ENCODE measurements around the gene CTAG1B.
"Not testable (repeated sequence)": the region's sequence is repeated elsewhere in the genome, so short reads cannot be mapped to it uniquely, and the experiment has no call there.

Gene CTAG1B

GRCh38 chrX:154582994-154583393 lies 36.1 kb downstream of the CTAG1B start:
- not testable (repeated sequence) for H2AFZ ChIP-seq (ENCODE audit: low read length); H3K14ac ChIP-seq (ENCODE audit: low read length); H4K8ac ChIP-seq (ENCODE audit: low read depth, low read length); H3K18ac ChIP-seq (ENCODE audit: low read length); DNase-seq (ENCODE audit: low spot score); H3K9ac ChIP-seq (ENCODE audit: low read depth, low read length, poor library complexity); H2BK12ac ChIP-seq (ENCODE audit: low read length); H3K27ac ChIP-seq (replicated peaks; ENCODE audit: low read length); H2AK5ac ChIP-seq (ENCODE audit: low read depth, low read length); H3K4me3 ChIP-seq (ENCODE audit: low read length in 2 of 2); H2BK120ac ChIP-seq (ENCODE audit: low read depth, low read length); H2BK15ac ChIP-seq (ENCODE audit: low read length); H3K23ac ChIP-seq (ENCODE audit: low read depth, low read length, poor library complexity); H3K27me3 ChIP-seq (ENCODE audit: control insufficient read depth in 3 of 3, insufficient read depth in 3 of 3, low read depth in 1 of 3, low read length in 3 of 3); H3K79me1 ChIP-seq (ENCODE audit: low read depth, low read length); H3K9me3 ChIP-seq (replicated peaks in 1 of 2; ENCODE audit: control insufficient read depth in 2 of 2, insufficient read depth in 1 of 2, low read depth in 1 of 2, low read length in 2 of 2); H3K4me2 ChIP-seq (ENCODE audit: insufficient read depth, low read length, poor library complexity, severe bottlenecking); H3K4ac ChIP-seq (ENCODE audit: low read length); H3K36me3 ChIP-seq (replicated peaks in 1 of 2; ENCODE audit: control insufficient read depth in 2 of 2, insufficient read depth in 2 of 2, low read length in 2 of 2); H4K91ac ChIP-seq (ENCODE audit: low read depth, low read length, poor library complexity); H3K4me1 ChIP-seq (ENCODE audit: control insufficient read depth in 2 of 2, insufficient read depth in 1 of 2, low read depth in 1 of 2, low read length in 2 of 2); H2BK5ac ChIP-seq (ENCODE audit: low read length)
- no CpG with 5 or more reads among the region's 8 CpGs for WGBS, 2 donors (ENCODE audit: extremely low coverage in 2 of 2, insufficient read length in 2 of 2, insufficient replicate concordance in 1 of 2)

GRCh38 chrX:154575076-154575475 lies 44.0 kb downstream of the CTAG1B start:
- not testable (repeated sequence) for H3K4ac ChIP-seq (ENCODE audit: low read length); H4K8ac ChIP-seq (ENCODE audit: low read depth, low read length); DNase-seq (ENCODE audit: low spot score); H2BK15ac ChIP-seq (ENCODE audit: low read length); H3K79me1 ChIP-seq (ENCODE audit: low read depth, low read length); H3K4me1 ChIP-seq (ENCODE audit: control insufficient read depth in 2 of 2, insufficient read depth in 1 of 2, low read depth in 1 of 2, low read length in 2 of 2); H3K18ac ChIP-seq (ENCODE audit: low read length); H3K36me3 ChIP-seq (replicated peaks in 1 of 2; ENCODE audit: control insufficient read depth in 2 of 2, insufficient read depth in 2 of 2, low read length in 2 of 2); H3K4me3 ChIP-seq (ENCODE audit: low read length in 2 of 2); H2BK12ac ChIP-seq (ENCODE audit: low read length); H3K9me3 ChIP-seq (replicated peaks in 1 of 2; ENCODE audit: control insufficient read depth in 2 of 2, insufficient read depth in 1 of 2, low read depth in 1 of 2, low read length in 2 of 2); H3K27ac ChIP-seq (replicated peaks; ENCODE audit: low read length); H3K27me3 ChIP-seq (ENCODE audit: control insufficient read depth in 3 of 3, insufficient read depth in 3 of 3, low read depth in 1 of 3, low read length in 3 of 3); H3K23ac ChIP-seq (ENCODE audit: low read depth, low read length, poor library complexity); H2AK5ac ChIP-seq (ENCODE audit: low read depth, low read length); H2BK5ac ChIP-seq (ENCODE audit: low read length); H2AFZ ChIP-seq (ENCODE audit: low read length); H3K14ac ChIP-seq (ENCODE audit: low read length); H4K91ac ChIP-seq (ENCODE audit: low read depth, low read length, poor library complexity); H2BK120ac ChIP-seq (ENCODE audit: low read depth, low read length); H3K4me2 ChIP-seq (ENCODE audit: insufficient read depth, low read length, poor library complexity, severe bottlenecking); H3K9ac ChIP-seq (ENCODE audit: low read depth, low read length, poor library complexity)
- no CpG with 5 or more reads among the region's 5 CpGs for WGBS, 2 donors (ENCODE audit: extremely low coverage in 2 of 2, insufficient read length in 2 of 2, insufficient replicate concordance in 1 of 2)

GRCh38 chrX:154573061-154573460 lies 46.0 kb downstream of the CTAG1B start:
- H3K9ac ChIP-seq (ENCODE audit: low read depth, low read length, poor library complexity); H3K4me2 ChIP-seq (ENCODE audit: insufficient read depth, low read length, poor library complexity, severe bottlenecking); H3K9me3 ChIP-seq (replicated peaks in 1 of 2; ENCODE audit: control insufficient read depth in 2 of 2, insufficient read depth in 1 of 2, low read depth in 1 of 2, low read length in 2 of 2); H3K18ac ChIP-seq (ENCODE audit: low read length); H3K4ac ChIP-seq (ENCODE audit: low read length); H2AFZ ChIP-seq (ENCODE audit: low read length); H3K23ac ChIP-seq (ENCODE audit: low read depth, low read length, poor library complexity); H4K91ac ChIP-seq (ENCODE audit: low read depth, low read length, poor library complexity); H2BK120ac ChIP-seq (ENCODE audit: low read depth, low read length); H3K27me3 ChIP-seq (ENCODE audit: control insufficient read depth in 3 of 3, insufficient read depth in 3 of 3, low read depth in 1 of 3, low read length in 3 of 3); H3K14ac ChIP-seq (ENCODE audit: low read length); DNase-seq (ENCODE audit: low spot score); H2AK5ac ChIP-seq (ENCODE audit: low read depth, low read length); H2BK12ac ChIP-seq (ENCODE audit: low read length); H2BK15ac ChIP-seq (ENCODE audit: low read length); H3K4me3 ChIP-seq (ENCODE audit: low read length in 2 of 2); H3K27ac ChIP-seq (replicated peaks; ENCODE audit: low read length); H4K8ac ChIP-seq (ENCODE audit: low read depth, low read length); H2BK5ac ChIP-seq (ENCODE audit: low read length); H3K4me1 ChIP-seq (ENCODE audit: control insufficient read depth in 2 of 2, insufficient read depth in 1 of 2, low read depth in 1 of 2, low read length in 2 of 2); H3K79me1 ChIP-seq (ENCODE audit: low read depth, low read length); H3K36me3 ChIP-seq (replicated peaks in 1 of 2; ENCODE audit: control insufficient read depth in 2 of 2, insufficient read depth in 2 of 2, low read length in 2 of 2): not testable (repeated sequence)
- WGBS, 2 donors (ENCODE audit: extremely low coverage in 2 of 2, insufficient read length in 2 of 2, insufficient replicate concordance in 1 of 2) = no CpG with 5 or more reads among the region's 10 CpGs

- not testable (repeated sequence) for H3K4me2 ChIP-seq (ENCODE audit: insufficient read depth, low read length, poor library complexity, severe bottlenecking); H3K9me3 ChIP-seq (replicated peaks in 1 of 2; ENCODE audit: control insufficient read depth in 2 of 2, insufficient read depth in 1 of 2, low read depth in 1 of 2, low read length in 2 of 2); H3K23ac ChIP-seq (ENCODE audit: low read depth, low read length, poor library complexity); H2BK15ac ChIP-seq (ENCODE audit: low read length); H3K4me1 ChIP-seq (ENCODE audit: control insufficient read depth in 2 of 2, insufficient read depth in 1 of 2, low read depth in 1 of 2, low read length in 2 of 2); H3K9ac ChIP-seq (ENCODE audit: low read depth, low read length, poor library complexity); H3K4me3 ChIP-seq (ENCODE audit: low read length in 2 of 2); H2AFZ ChIP-seq (ENCODE audit: low read length); H3K27ac ChIP-seq (replicated peaks; ENCODE audit: low read length); DNase-seq (ENCODE audit: low spot score); H3K14ac ChIP-seq (ENCODE audit: low read length); H3K27me3 ChIP-seq (ENCODE audit: control insufficient read depth in 3 of 3, insufficient read depth in 3 of 3, low read depth in 1 of 3, low read length in 3 of 3); H2AK5ac ChIP-seq (ENCODE audit: low read depth, low read length); H2BK120ac ChIP-seq (ENCODE audit: low read depth, low read length); H2BK12ac ChIP-seq (ENCODE audit: low read length); H3K4ac ChIP-seq (ENCODE audit: low read length); H4K8ac ChIP-seq (ENCODE audit: low read depth, low read length); H4K91ac ChIP-seq (ENCODE audit: low read depth, low read length, poor library complexity); H3K18ac ChIP-seq (ENCODE audit: low read length); H2BK5ac ChIP-seq (ENCODE audit: low read length); H3K79me1 ChIP-seq (ENCODE audit: low read depth, low read length); H3K36me3 ChIP-seq (replicated peaks in 1 of 2; ENCODE audit: control insufficient read depth in 2 of 2, insufficient read depth in 2 of 2, low read length in 2 of 2)
- WGBS, 2 donors (ENCODE audit: extremely low coverage in 2 of 2, insufficient read length in 2 of 2, insufficient replicate concordance in 1 of 2) = no CpG with 5 or more reads among the region's 11 CpGs
These were observed 48.7 kb downstream of the CTAG1B start for GRCh38 chrX:154570361-154570760.
